Stimulated activated naive CD8-positive, alpha-beta T cell treated with anti-CD3 and anti-CD28 coated beads, Interleukin-15, Interleukin-2, amounts not matched to agents 100 U/mL and 50 U/mL, for 24 hours (primary cell): ENCODE results near the gene ANKRD40.
"Not testable (repeated sequence)": the region's sequence is repeated elsewhere in the genome, so short reads cannot be mapped to it uniquely, and the experiment has no call there.

Experiments
- ATAC-seq: fragments of 150-1000 bp; cut with Tn5 transposase; one replicate; pipeline ENCODE4 v1.10.0; 2021
- DNase-seq: peaks from one replicate; pipeline ENCODE4 v3.0.0; 2021

The ANKRD40 gene

GRCh38 chr17:50712641-50713040 is 4.9 kb upstream of the ANKRD40 start:
- DNase-seq (no peak), ATAC-seq (no peak)

- ATAC-seq (no peak), DNase-seq (no peak)
These were observed 2.9 kb upstream of the ANKRD40 start for GRCh38 chr17:50710650-50711049.

DNA sequence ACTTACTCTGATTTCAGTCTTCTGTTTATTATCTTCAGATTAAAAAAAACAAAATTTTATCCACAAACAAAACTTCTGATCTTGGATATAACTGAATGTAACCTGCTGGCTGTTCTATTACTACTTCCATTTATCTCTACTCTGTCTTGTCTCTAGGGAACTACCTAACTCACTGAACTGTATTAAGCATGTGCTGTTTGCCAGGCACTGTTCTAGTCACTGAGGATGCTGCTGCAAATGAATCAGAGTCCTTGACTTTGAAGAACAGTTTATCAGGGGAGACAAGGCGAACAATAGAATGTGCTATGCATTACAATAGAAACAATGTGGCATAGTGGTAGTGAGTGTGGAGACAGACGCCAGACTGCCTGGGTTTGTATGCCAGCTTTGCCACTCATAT is 2.3 kb upstream of the ANKRD40 start:
- DNase-seq (no peak), ATAC-seq (no peak)

- ATAC-seq, DNase-seq: not testable (repeated sequence)
These were observed 1.3 kb upstream of the ANKRD40 start for GRCh38 chr17:50709053-50709452.

GRCh38 chr17:50708050-50709000 is 611 bp upstream of the ANKRD40 start:
- no peak for ATAC-seq
- no peak for DNase-seq

- ATAC-seq (no peak), DNase-seq (no peak)
These were observed 4.6 kb downstream of the ANKRD40 start for GRCh38 chr17:50703162-50703561.

- ATAC-seq (no peak), DNase-seq (no peak)
These were observed 8.3 kb downstream of the ANKRD40 start for GRCh38 chr17:50699410-50699809.

DNA sequence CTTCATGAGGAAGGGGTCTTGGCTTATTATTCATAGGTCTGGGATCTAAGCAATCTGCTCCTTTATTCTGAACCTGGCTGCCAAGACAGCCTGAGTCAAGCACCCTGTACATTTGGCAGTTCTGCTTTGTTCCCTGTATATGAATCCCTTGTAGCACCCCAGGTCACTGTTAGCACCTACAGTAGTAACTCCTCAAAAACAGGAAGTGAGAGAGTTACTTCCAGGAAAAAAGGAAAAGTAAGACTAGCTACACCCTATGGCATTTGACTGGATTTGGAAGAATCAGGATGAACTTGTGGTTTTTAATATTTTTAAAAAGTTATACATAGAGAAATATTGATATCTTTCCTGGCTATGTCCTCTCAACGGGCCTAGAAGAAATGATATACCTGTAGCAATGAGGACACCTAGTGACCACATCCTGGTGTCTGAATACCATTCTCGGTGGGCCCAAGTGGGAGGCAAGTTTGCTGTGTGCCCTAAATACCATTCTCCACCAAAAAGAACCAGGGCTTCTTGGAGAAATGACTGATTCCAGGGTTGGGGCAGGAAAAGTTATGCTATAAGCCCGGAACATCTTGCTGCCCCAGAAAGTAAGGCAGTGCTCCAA is 9.9 kb downstream of the ANKRD40 start:
- no peak for DNase-seq

DNA sequence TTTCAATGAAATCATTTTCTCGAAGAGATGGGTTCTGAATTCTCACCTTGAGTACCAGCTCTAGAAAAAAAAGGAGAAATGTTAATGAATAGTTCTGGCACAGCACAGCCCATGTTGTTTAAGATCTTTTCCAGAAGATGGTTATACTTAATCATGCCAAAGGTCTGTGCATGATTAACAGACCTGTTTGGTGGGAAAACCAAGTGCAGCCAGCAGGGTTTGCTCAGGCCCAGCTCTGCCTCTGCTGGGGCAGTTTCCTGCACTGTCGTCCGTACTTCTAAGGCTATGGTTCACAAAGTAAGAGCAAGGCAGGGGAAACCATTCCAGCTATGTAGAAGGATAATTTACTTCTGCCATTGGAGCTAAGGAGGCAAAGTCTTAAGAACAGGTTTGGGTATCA is 10.7 kb downstream of the ANKRD40 start:
- ATAC-seq, result no peak
- DNase-seq, result no peak

More for the DNA sequence above, 9.9 kb downstream of the ANKRD40 start:
- ATAC-seq, result no peak

DNA sequence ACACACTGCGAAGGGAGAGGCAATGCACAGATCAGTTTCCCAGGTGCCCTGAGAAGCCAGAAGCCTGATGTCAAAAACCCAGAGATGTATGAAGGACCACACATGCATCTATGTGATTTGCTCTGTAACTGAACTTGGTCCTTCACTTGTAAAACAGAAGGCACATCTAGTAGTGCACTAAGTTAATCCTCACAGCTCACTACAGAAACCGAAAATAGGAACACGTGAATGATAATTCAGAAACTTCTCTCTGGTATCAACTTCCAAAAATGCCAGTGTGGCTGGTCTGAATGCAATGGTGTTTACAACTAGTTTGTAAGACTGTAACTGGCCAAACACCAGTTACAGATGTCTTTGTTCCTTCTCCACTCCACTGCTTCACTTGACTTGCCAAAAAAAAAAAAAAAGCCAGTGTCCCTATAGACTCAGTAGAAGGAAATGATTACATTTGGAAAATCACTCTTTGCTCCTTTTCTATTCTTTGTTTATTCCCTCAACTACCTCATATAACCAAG is 11.3 kb downstream of the ANKRD40 start:
- ATAC-seq (no peak), DNase-seq (no peak)

DNA sequence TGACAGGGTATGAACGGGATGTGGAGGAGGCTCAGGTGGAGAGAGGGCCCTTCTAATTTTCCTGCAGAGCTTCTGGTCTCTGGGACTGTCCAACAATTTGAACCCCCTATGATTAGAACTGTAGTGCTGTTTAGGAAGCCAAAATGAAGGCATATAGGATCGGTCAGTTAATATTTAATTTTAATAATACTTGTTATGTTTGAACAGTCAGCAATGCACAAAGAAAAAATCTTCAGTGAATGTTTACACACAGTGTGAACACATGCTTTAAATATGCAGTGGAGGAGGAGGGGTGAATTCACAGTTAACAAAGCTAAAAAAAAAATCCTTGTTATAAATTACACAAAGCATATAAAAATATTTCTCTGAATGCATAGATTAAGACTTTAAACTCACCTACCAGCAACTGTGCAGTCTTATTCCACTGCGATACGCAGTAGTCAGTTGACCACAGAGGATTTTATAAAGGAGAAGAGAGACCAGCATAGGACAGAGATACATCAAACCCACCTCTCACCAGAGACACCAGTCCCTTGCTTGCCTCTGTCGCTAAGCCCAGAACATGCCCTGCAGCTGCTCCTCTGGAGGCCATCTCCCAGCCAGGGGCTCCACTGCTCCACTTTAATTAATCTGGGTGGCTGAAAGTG is 14.6 kb downstream of the ANKRD40 start:
- no peak for ATAC-seq
- no peak for DNase-seq

- ATAC-seq (no peak), DNase-seq (no peak)
These were observed 15.2 kb downstream of the ANKRD40 start for GRCh38 chr17:50692448-50693035.

- ATAC-seq (no peak), DNase-seq (no peak)
These were observed 15.9 kb downstream of the ANKRD40 start for GRCh38 chr17:50691550-50692447.

GRCh38 chr17:50690887-50691549 is 16.7 kb downstream of the ANKRD40 start:
- no peak for ATAC-seq
- no peak for DNase-seq

GRCh38 chr17:50689956-50690886 is 17.5 kb downstream of the ANKRD40 start:
- DNase-seq, result no peak

GRCh38 chr17:50689251-50689650 is 18.5 kb downstream of the ANKRD40 start:
- ATAC-seq, result no peak
- no peak for DNase-seq

More at GRCh38 chr17:50689956-50690886, 17.5 kb downstream of the ANKRD40 start:
- no peak for ATAC-seq

DNA sequence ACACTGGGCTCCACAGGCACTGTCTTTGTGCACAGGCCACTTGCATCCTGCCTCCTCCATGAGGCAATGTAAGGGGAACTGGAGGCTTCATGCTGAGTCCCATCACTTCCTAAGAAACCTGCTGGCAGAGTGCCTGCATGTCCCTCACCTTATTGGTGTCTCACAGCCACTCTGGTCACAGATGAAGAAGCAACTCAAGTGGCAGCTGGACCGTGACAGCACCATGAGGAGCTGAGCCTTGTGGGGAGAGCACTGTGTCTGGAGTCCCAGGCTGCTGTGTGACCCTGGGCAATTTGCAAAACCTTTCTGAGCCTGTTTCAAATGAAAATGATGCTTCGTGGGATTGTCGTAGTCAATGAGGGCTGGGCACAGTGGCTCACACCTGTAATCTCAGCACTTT is 19.5 kb downstream of the ANKRD40 start:
- no peak for ATAC-seq
- DNase-seq, result no peak

DNA sequence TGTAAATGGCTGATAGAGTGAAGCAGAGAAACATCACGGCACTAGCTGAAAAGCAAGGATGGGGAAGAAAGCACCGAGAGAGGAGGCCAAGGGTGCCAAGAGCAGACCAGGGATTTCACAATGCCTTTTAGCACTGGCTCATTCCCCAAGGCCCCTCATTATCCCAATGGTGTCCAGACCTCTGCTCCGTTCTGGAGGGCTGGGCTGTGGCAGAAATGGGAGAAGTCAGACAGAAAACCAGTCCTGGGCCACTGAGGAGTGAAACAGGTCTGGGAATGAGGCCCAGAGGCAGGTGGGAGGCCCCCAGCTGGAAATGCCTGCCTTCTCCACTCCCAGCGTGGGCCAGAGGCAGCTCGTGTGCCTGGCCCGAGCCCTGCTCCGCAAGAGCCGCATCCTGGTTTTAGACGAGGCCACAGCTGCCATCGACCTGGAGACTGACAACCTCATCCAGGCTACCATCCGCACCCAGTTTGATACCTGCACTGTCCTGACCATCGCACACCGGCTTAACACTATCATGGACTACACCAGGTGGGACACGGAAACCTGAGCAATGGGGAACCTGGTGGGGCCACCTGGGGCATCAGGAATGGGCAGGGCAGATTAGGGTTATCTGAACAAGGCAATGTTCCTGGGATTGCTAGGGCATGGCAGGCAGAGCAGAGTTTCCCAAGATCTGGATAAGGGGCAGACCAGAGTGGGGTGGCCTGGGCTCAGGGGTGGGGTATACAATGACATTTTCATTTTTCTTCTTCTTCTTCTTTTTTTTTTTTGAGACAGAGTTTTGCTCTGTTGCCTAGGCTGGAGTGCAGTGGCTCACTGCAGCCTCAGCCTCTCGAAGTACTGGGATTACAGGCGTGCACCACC is 20.3 kb downstream of the ANKRD40 start:
- no peak for ATAC-seq
- DNase-seq, result no peak
